ENCODE measurements around the gene CHD5. TPM values are rescaled to one million over a fixed set of nuclear protein-coding genes. Genes with fewer than 3 reads are reported as not detected.

Gene CHD5
- total and polyA plus RNA-seq, 2 experiments from 2014 or later = 0.11 to 0.24 TPM

GRCh38 chr1:6127587-6128163 is 52.4 kb downstream of the CHD5 start:
- no peak overlapping the region for H3K27ac ChIP-seq
- no peaks in the 10 kb centered on the region for H3K36me3 ChIP-seq
- H3K4me1 ChIP-seq (ENCODE audit: low read depth) = no peaks in the 10 kb centered on the region
- DNase-seq (ENCODE audit: low read depth in 1 of 2, low spot score in 1 of 2) = peak; percentile 69 to 83
- peaks cover 5% of the 10 kb centered on the region for H3K27me3 ChIP-seq
- no peaks in the 10 kb centered on the region for H3K9me3 ChIP-seq (ENCODE audit: low read depth)
- H3K4me3 ChIP-seq = no peak overlapping the region
- TF ChIP-seq CTCF (IDR thresholded peaks at IDR 0.05; ENCODE audit: low read depth, low read length) = no peak

GRCh38 chr1:6126521-6127067 is 53.5 kb downstream of the CHD5 start:
- no peak for TF ChIP-seq CTCF (IDR thresholded peaks at IDR 0.05; ENCODE audit: low read depth, low read length)
- Histone ChIP-seq H3K27me3 (peaks cover 5% of the 10 kb centered on the region), H3K9me3 (ENCODE audit: low read depth) (no peaks in the 10 kb centered on the region)

DNA sequence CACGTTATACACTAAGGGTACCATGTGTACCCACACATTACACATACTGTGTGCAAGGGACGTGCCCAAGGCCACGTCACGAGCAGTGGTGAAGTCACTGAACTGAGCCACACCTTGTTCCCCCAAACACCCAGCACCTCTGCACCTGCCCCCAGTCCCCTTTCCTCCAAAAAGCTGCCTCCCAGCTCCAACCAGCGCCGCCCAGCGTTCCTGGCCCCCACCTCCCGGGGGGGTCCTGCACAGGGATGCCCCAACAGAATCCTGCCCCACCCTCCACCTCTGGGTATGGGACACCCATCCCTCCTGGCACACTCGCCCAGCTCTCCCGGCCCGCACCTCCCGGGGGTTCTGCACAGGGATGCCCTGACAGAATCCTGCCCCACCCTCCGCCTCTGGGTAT is 54.1 kb downstream of the CHD5 start:
- no peaks in the 10 kb centered on the region for H3K4me1 ChIP-seq (ENCODE audit: low read depth)
- no peak overlapping the region for H3K27ac ChIP-seq
- H3K9me3 ChIP-seq (ENCODE audit: low read depth) = no peaks in the 10 kb centered on the region
- no peak overlapping the region for H3K4me3 ChIP-seq
- DNase-seq (ENCODE audit: low read depth in 1 of 2, low spot score in 1 of 2) = no peak
- H3K36me3 ChIP-seq = no peaks in the 10 kb centered on the region
- no peak for TF ChIP-seq CTCF (IDR thresholded peaks at IDR 0.05; ENCODE audit: low read depth, low read length)
- H3K27me3 ChIP-seq = peaks cover 5% of the 10 kb centered on the region

More at GRCh38 chr1:6126521-6127067, 53.5 kb downstream of the CHD5 start:
- no peak overlapping the region for H3K4me3 ChIP-seq
- H3K36me3 ChIP-seq = no peaks in the 10 kb centered on the region
- H3K27ac ChIP-seq = no peak overlapping the region
- no peaks in the 10 kb centered on the region for H3K4me1 ChIP-seq (ENCODE audit: low read depth)
- no peak for DNase-seq (ENCODE audit: low read depth in 1 of 2, low spot score in 1 of 2)

- Histone ChIP-seq H3K27ac (no peak overlapping the region), H3K27me3 (peaks cover 5% of the 10 kb centered on the region), H3K36me3 (no peaks in the 10 kb centered on the region), H3K9me3 (ENCODE audit: low read depth) (no peaks in the 10 kb centered on the region), H3K4me3 (no peak overlapping the region), H3K4me1 (ENCODE audit: low read depth) (no peaks in the 10 kb centered on the region)
- TF ChIP-seq CTCF (IDR thresholded peaks at IDR 0.05; ENCODE audit: low read depth, low read length) = no peak
- DNase-seq (ENCODE audit: low read depth in 1 of 2, low spot score in 1 of 2) = no peak
Observed at GRCh38 chr1:6125366-6125765, 54.8 kb downstream of the CHD5 start.

- Histone ChIP-seq H3K9me3 (ENCODE audit: low read depth) (no peaks in the 10 kb centered on the region), H3K36me3 (no peaks in the 10 kb centered on the region), H3K27ac (no peak overlapping the region), H3K4me3 (no peak overlapping the region), H3K4me1 (ENCODE audit: low read depth) (no peaks in the 10 kb centered on the region), H3K27me3 (peaks cover 5% of the 10 kb centered on the region)
- no peak for DNase-seq (ENCODE audit: low read depth in 1 of 2, low spot score in 1 of 2)
- no peak for TF ChIP-seq CTCF (IDR thresholded peaks at IDR 0.05; ENCODE audit: low read depth, low read length)
Observed at GRCh38 chr1:6124746-6125365, 55.3 kb downstream of the CHD5 start.

All from cardiac muscle cell (in vitro differentiated cells and primary cell).